ENCODE data around the gene ZNF80.

Gene ZNF80

DNA sequence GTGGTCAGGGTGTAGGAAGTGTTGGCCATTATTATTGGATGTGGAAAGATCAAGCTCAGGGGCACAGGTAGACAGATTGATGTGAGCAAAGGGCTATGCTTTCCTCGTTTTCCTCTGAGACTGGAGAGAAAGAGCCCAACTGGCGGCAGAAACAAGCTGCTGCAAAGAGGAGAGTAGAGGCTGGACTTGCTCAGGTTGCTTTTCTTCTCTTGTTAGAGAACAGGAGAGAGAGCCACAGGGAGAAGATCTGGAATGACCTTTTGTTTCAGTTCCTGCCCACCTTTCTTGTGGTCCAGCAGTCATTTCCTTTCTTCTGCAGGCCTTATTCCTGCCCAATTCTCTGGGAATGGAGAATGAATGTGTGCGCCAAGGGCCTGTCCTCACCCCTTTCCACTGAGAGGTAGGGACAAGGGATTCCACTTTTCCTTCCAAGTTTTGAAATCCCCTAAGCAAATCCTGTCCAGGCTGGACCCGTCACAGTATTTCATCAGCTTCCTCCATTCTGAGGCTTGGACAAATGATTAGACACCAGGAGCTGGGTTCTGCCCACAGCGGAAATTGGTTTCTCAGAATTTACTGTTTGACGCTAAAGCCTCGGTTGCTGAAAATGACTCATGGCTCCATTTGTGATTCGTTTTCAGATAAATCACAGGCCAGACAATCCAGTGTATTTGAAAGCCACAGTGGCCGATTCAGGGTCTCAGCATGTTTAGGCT lies 16.1 kb downstream of the ZNF80 start:
- Histone ChIP-seq H3K4me3 (ENCODE audit: low read length in 2 of 2) (no peak overlapping the region), H3K27ac (ENCODE audit: low read length) (no peak overlapping the region)

DNA sequence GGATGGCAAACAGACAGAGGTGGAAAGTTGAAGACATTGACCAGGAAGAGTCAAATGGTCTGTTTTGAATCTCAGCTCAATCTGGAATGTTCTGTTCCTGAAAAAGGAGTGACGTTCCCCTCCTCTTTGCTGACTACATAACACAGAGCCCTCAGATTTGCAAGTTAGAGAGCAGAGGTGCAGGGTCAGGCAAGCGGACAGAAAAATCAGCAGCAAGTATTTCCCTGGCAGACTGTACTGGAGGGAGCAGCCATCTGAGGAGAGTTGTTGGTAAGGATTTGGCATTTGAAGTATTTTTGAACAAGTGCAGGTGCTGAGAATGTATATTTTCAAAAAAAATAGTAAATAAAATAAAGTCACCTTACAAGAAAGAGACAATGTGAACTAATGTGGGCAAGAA lies 17.6 kb downstream of the ZNF80 start:
- Histone ChIP-seq H3K4me1 (ENCODE audit: control insufficient read depth, insufficient read depth, low read length) (no peaks in the 10 kb centered on the region), H3K36me3 (ENCODE audit: control insufficient read depth in 2 of 2, insufficient read depth in 2 of 2, low read length in 2 of 2) (no peaks in the 10 kb centered on the region), H3K27me3 (ENCODE audit: control insufficient read depth in 1 of 2, insufficient read depth in 2 of 2, low read length in 2 of 2) (no peaks in the 10 kb centered on the region), H3K9me3 (ENCODE audit: control insufficient read depth in 2 of 2, low read length in 2 of 2) (peaks cover 2 to 3% of the 10 kb centered on the region in 2 donors), H3K9ac (ENCODE audit: low read length in 2 of 2) (no peak overlapping the region), H3K27ac (ENCODE audit: low read length) (no peak overlapping the region), H3K4me3 (ENCODE audit: low read length in 2 of 2) (no peak overlapping the region)

More for the DNA sequence above, 16.1 kb downstream of the ZNF80 start:
- Histone ChIP-seq H3K4me1 (ENCODE audit: control insufficient read depth, insufficient read depth, low read length) (no peaks in the 10 kb centered on the region), H3K36me3 (ENCODE audit: control insufficient read depth in 2 of 2, insufficient read depth in 2 of 2, low read length in 2 of 2) (no peaks in the 10 kb centered on the region), H3K9ac (ENCODE audit: low read length in 2 of 2) (no peak overlapping the region), H3K27me3 (ENCODE audit: control insufficient read depth in 1 of 2, insufficient read depth in 2 of 2, low read length in 2 of 2) (no peaks in the 10 kb centered on the region), H3K9me3 (ENCODE audit: control insufficient read depth in 2 of 2, low read length in 2 of 2) (peaks cover 4 to 11% of the 10 kb centered on the region in 2 donors)

DNA sequence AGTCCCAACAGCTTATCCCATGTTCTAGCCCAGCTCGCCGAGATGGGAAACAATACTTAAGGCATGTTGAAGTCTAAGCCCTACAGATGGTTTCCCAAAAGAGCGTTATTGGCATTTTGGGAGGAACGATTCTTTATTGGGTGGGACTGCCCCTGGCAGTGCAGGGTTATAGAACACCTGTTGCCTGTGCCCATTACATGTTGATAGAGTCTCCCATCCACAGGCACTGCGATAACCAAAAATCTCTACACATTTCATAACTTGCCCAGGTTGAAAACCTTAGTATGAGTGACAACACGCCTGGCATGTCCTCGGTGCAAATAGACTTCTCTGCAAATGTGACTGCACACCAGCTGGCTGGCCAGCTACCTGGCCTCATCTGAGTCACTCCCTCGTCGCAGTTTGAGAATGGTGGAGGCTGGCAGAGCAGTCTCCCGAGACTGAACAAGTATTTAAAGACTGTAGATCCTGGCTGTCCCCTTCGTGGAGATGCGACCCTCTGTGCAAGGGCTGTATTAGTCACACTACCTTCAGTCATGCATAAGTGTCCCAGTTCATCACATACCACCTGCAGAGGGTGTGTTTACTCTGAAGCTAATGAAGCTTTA lies 18.7 kb downstream of the ZNF80 start:
- Histone ChIP-seq H3K4me3 (ENCODE audit: low read length in 2 of 2) (no peak overlapping the region), H3K9ac (ENCODE audit: low read length in 2 of 2) (no peak overlapping the region), H3K36me3 (ENCODE audit: control insufficient read depth in 2 of 2, insufficient read depth in 2 of 2, low read length in 2 of 2) (no peaks in the 10 kb centered on the region), H3K27me3 (ENCODE audit: control insufficient read depth in 1 of 2, insufficient read depth in 2 of 2, low read length in 2 of 2) (no peaks in the 10 kb centered on the region), H3K9me3 (ENCODE audit: control insufficient read depth in 2 of 2, low read length in 2 of 2) (no peaks in the 10 kb centered on the region), H3K27ac (ENCODE audit: low read length) (no peak overlapping the region), H3K4me1 (ENCODE audit: control insufficient read depth, insufficient read depth, low read length) (no peaks in the 10 kb centered on the region)

DNA sequence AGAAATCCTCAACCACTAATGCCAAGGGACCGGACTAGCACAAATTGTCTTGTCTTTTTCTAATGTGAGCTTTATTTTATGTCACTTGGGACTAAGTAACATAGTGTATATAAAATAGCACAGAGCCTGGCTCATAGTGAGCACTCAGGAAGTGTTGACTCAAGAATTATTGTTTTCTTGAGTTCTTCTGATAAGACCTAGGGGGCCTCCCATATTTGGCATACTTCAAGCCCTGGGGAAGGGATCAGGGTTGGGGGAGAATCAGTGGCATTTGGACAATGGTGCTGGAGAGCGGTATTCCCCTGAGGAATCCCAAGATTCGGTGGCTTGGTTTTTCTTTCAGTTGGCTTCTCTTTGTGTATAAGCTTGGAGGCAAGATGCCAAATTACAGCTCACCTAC lies 19.4 kb downstream of the ZNF80 start:
- Histone ChIP-seq H3K27ac (ENCODE audit: low read length) (no peak overlapping the region), H3K4me3 (ENCODE audit: low read length in 2 of 2) (no peak overlapping the region), H3K27me3 (ENCODE audit: control insufficient read depth in 1 of 2, insufficient read depth in 2 of 2, low read length in 2 of 2) (no peaks in the 10 kb centered on the region)

DNA sequence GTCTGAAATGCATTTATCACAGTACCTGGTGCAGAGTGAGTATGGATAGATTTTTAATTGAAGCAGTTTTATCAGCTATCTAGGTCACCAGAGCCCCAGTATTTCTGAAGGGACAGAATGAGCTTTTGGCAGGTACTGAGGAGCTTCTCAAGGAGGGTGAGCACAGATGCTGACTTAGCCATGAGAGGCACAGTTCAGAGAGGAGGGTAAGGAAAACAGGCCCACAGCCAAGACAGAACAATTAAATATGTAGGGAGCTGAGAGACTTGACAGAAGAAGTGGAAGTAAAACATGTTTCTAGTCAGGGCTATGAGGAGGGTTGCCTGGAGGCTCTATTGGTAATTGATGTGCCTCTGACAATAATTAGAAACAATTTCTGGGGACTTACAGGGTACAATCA lies 20.1 kb downstream of the ZNF80 start:
- H3K27ac ChIP-seq (ENCODE audit: low read length), result no peak overlapping the region
- H3K36me3 ChIP-seq (ENCODE audit: control insufficient read depth in 2 of 2, insufficient read depth in 2 of 2, low read length in 2 of 2), result no peaks in the 10 kb centered on the region
- H3K9ac ChIP-seq (ENCODE audit: low read length in 2 of 2), result no peak overlapping the region
- H3K27me3 ChIP-seq (ENCODE audit: control insufficient read depth in 1 of 2, insufficient read depth in 2 of 2, low read length in 2 of 2), result peaks cover 0 to 3% of the 10 kb centered on the region in 2 donors
- H3K4me3 ChIP-seq (ENCODE audit: low read length in 2 of 2), result no peak overlapping the region
- no peaks in the 10 kb centered on the region for H3K9me3 ChIP-seq (ENCODE audit: control insufficient read depth in 2 of 2, low read length in 2 of 2)
- no peaks in the 10 kb centered on the region for H3K4me1 ChIP-seq (ENCODE audit: control insufficient read depth, insufficient read depth, low read length)

More for the DNA sequence above, 19.4 kb downstream of the ZNF80 start:
- H3K4me1 ChIP-seq (ENCODE audit: control insufficient read depth, insufficient read depth, low read length), result no peaks in the 10 kb centered on the region
- H3K9ac ChIP-seq (ENCODE audit: low read length in 2 of 2), result no peak overlapping the region
- H3K36me3 ChIP-seq (ENCODE audit: control insufficient read depth in 2 of 2, insufficient read depth in 2 of 2, low read length in 2 of 2), result no peaks in the 10 kb centered on the region
- no peaks in the 10 kb centered on the region for H3K9me3 ChIP-seq (ENCODE audit: control insufficient read depth in 2 of 2, low read length in 2 of 2)

DNA sequence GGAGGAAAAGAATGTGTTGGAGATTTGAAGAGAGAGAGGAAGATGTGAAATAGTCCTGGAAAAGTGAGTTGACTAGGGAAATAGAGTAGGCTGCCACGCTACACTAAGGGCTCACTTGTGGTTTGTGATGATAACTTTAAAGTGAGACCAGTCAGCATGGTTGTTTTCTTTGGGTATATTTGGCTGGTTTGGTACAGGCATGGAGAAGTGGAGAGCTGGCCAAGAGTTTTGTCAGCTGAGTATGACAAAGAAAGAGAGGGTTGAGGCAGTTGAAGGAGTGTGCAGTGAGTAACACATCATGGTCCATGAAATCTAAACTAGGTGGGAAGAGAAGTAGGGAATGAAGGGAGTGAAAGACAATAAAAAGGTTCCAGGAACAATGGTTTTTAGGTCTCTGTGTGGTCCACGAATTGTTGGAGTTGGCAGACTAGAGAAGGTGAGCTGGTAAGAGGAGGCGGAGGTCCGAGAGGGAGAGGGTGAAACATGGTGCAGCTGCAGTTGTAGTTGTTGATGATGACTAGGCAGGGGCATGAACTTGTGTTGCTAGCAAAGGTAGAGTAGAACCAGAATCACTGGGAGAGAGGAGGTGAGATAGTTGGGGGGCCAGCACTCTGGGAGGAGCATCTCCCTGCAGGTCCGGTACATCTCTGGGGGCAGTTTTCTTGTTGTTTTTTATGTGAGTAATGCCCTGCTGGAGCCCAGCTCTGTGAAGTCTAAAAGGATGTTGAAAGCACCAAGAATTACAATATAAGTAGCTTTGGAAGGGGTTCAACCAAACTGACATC lies 21.0 kb downstream of the ZNF80 start:
- no peaks in the 10 kb centered on the region for H3K9me3 ChIP-seq (ENCODE audit: control insufficient read depth in 2 of 2, low read length in 2 of 2)
- H3K36me3 ChIP-seq (ENCODE audit: control insufficient read depth in 2 of 2, insufficient read depth in 2 of 2, low read length in 2 of 2), result no peaks in the 10 kb centered on the region
- H3K4me3 ChIP-seq (ENCODE audit: low read length in 2 of 2), result no peak overlapping the region
- H3K4me1 ChIP-seq (ENCODE audit: control insufficient read depth, insufficient read depth, low read length), result no peaks in the 10 kb centered on the region
- no peak overlapping the region for H3K9ac ChIP-seq (ENCODE audit: low read length in 2 of 2)
- peaks cover 0 to 5% of the 10 kb centered on the region in 2 donors for H3K27me3 ChIP-seq (ENCODE audit: control insufficient read depth in 1 of 2, insufficient read depth in 2 of 2, low read length in 2 of 2)
- H3K27ac ChIP-seq (ENCODE audit: low read length), result no peak overlapping the region

DNA sequence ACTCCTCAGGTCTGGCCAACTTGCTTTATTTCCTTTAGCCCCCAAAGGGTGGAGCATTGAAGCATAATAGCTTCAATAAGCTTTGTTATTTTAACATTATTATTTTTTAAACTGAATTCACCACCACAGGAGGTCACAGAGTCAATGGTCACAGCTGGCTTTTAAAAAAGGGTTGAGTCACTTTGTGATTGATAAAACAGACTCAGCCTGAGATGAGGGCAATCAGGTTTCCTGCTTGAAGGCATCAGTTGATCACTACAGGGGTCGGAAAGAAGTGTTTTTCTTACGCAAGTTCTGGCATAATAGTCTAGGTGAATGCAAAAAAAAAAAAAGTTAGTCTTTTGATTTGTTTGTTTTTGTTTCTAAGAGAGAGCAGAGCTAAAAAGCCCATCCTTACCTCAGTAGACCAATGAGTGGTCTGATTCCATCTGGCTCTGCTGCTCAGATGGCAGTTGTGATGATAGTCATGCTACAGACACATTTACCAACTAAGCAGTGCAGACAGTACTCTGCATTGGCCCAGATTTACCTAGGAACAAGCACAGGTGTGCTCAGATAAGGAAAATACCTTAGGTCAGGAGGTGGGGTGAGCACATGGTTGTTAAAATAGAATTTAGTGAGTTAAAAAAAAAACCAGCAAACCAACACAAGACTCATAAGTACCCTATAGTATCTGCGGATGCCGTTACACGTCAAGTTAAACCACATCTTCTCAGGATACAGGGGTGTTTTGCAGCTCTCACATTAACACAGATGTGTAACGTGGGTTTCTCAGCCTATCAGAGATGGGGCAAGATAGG lies 22.6 kb downstream of the ZNF80 start:
- Histone ChIP-seq H3K9ac (ENCODE audit: low read length in 2 of 2) (no peak overlapping the region), H3K36me3 (ENCODE audit: control insufficient read depth in 2 of 2, insufficient read depth in 2 of 2, low read length in 2 of 2) (no peaks in the 10 kb centered on the region), H3K27me3 (ENCODE audit: control insufficient read depth in 1 of 2, insufficient read depth in 2 of 2, low read length in 2 of 2) (peaks cover 0 to 5% of the 10 kb centered on the region in 2 donors), H3K9me3 (ENCODE audit: control insufficient read depth in 2 of 2, low read length in 2 of 2) (no peaks in the 10 kb centered on the region), H3K4me1 (ENCODE audit: control insufficient read depth, insufficient read depth, low read length) (no peaks in the 10 kb centered on the region), H3K4me3 (ENCODE audit: low read length in 2 of 2) (peak overlapping the region in 1 of 2 donors; percentile 47), H3K27ac (ENCODE audit: low read length) (no peak overlapping the region)

DNA sequence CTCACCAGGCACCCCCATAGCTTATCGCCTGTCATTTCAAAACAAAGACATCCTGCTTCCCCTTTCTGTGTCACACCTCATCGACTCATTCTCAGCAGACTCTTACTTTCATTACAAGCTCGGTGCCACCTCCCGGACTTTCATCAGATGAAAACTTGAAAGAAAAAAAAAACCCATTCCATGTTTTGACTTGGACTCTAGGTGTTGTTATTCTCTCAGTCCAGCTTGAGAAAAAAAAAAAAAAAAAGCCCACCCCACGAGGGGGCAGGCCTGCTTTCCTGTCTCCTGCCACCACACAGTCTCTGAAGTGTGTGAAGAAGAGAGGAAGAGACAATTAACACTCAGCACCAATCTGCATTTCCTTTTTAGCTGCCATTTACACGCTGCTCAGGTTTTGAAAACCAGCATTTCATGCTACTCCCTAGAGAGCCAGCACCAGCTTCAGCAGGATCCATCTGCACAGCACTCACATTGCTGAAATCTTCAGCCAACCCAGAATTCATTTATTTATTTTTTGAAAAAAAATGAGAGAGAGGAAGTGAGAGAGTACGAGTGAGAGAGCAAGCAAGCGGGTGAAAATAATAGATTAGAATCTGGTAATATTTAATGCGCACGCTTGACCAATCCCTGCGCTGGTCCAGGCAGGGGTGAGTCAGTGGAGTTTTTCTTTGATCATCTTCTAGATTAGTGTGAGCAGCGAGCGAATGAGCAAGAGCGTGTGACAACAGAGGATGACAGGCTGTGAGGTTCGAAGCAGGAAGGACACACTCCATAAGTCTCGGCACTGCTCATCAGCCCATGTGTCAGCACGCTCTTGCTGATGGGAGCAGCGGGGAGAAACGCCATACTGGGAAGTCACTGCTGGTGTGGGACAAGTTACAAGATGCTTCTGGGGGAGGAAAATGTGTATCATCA lies 23.5 kb downstream of the ZNF80 start:
- H3K27ac ChIP-seq (ENCODE audit: low read length), result no peak overlapping the region
- peaks cover 0 to 5% of the 10 kb centered on the region in 2 donors for H3K27me3 ChIP-seq (ENCODE audit: control insufficient read depth in 1 of 2, insufficient read depth in 2 of 2, low read length in 2 of 2)
- no peaks in the 10 kb centered on the region for H3K4me1 ChIP-seq (ENCODE audit: control insufficient read depth, insufficient read depth, low read length)
- no peak overlapping the region for H3K9ac ChIP-seq (ENCODE audit: low read length in 2 of 2)
- H3K9me3 ChIP-seq (ENCODE audit: control insufficient read depth in 2 of 2, low read length in 2 of 2), result no peaks in the 10 kb centered on the region
- peak overlapping the region in 1 of 2 donors; percentile 47 for H3K4me3 ChIP-seq (ENCODE audit: low read length in 2 of 2)
- no peaks in the 10 kb centered on the region for H3K36me3 ChIP-seq (ENCODE audit: control insufficient read depth in 2 of 2, insufficient read depth in 2 of 2, low read length in 2 of 2)

DNA sequence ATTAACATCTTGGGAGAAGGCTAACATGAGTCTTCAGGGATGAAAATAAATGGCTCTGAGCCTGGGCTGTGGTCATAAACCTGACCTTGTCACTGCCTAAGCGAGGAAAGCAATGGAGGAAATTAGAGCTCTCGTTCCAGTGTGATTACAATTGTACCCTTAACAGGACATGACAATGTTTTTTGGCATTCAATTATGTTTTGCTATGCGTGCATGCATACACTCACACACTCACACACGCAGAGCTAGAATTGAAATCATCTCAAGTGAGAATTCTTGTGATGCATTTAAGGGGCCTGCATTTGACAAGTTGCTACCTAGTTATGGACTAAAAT lies 24.1 kb downstream of the ZNF80 start:
- Histone ChIP-seq H3K4me1 (ENCODE audit: control insufficient read depth, insufficient read depth, low read length) (no peaks in the 10 kb centered on the region), H3K36me3 (ENCODE audit: control insufficient read depth in 2 of 2, insufficient read depth in 2 of 2, low read length in 2 of 2) (no peaks in the 10 kb centered on the region), H3K4me3 (ENCODE audit: low read length in 2 of 2) (no peak overlapping the region), H3K27ac (ENCODE audit: low read length) (no peak overlapping the region), H3K9me3 (ENCODE audit: control insufficient read depth in 2 of 2, low read length in 2 of 2) (no peaks in the 10 kb centered on the region), H3K27me3 (ENCODE audit: control insufficient read depth in 1 of 2, insufficient read depth in 2 of 2, low read length in 2 of 2) (peaks cover 0 to 5% of the 10 kb centered on the region in 2 donors), H3K9ac (ENCODE audit: low read length in 2 of 2) (no peak overlapping the region)

DNA sequence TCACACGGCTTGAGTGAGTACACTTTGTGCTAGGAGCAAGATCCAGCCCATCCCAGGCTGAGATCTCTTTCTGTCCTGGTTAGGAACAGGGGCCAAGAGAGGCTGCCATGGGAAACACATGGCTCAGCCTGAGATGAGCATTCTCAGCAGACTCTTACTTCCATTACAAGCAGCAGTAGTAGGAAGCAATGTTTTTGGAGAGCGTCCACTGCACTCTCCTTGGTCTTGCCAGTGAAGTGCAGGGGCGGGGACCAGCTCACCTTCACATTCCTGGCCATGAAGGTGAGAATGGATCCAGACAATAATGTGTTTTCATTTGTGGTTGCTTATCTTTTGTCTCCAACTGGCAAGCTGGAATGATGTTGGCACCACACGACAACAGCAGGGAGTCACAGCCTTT lies 24.7 kb downstream of the ZNF80 start:
- no peaks in the 10 kb centered on the region for H3K4me1 ChIP-seq (ENCODE audit: control insufficient read depth, insufficient read depth, low read length)
- H3K9ac ChIP-seq (ENCODE audit: low read length in 2 of 2), result no peak overlapping the region
- no peak overlapping the region for H3K27ac ChIP-seq (ENCODE audit: low read length)
- peaks cover 0 to 5% of the 10 kb centered on the region in 2 donors for H3K27me3 ChIP-seq (ENCODE audit: control insufficient read depth in 1 of 2, insufficient read depth in 2 of 2, low read length in 2 of 2)
- no peak overlapping the region for H3K4me3 ChIP-seq (ENCODE audit: low read length in 2 of 2)
- no peaks in the 10 kb centered on the region for H3K36me3 ChIP-seq (ENCODE audit: control insufficient read depth in 2 of 2, insufficient read depth in 2 of 2, low read length in 2 of 2)
- H3K9me3 ChIP-seq (ENCODE audit: control insufficient read depth in 2 of 2, low read length in 2 of 2), result no peaks in the 10 kb centered on the region
